Measurements from ENCODE around the gene GRM3.

Gene GRM3

DNA sequence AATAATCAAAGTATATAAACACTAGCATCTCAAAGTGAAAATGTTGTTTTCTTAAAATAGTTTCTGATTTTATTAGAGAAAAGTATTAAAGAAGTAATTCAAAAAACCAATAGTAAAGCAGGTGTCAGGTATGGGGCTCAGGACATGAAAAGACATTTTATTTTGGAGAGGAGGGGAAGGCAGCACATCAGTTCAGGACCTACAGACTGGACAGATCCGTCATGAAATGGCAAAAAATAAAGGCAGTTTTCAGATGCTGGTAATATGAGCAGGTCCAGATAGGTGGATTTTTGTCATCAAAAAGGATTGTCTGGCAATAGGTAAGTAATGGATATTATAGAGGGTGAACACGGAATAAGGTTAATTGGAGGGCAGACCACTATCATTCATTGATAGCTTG, 49.0 kb downstream of the GRM3 start:
- DNase-seq (ENCODE audit: low read depth, low spot score): no peak

DNA sequence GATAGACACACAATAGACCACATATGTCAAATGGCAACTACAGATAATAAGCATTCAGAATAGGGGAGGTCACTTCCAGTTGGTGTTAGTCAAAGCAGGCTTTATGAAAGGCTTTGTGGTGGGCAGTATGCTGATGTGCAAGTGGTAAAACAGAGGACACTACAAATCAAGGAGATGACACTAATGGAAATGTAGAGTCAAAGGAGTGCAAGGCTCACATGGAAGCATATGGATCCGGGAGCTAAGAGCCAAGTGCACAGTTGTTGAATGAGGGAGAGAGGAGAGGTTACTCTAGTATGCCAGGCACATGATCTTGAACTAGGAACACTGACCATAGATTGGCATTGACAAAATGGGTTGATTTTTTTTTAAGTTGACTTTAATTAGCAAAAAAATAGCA, 62.7 kb downstream of the GRM3 start:
- DNase-seq (ENCODE audit: low read depth, low spot score): no peak

DNA sequence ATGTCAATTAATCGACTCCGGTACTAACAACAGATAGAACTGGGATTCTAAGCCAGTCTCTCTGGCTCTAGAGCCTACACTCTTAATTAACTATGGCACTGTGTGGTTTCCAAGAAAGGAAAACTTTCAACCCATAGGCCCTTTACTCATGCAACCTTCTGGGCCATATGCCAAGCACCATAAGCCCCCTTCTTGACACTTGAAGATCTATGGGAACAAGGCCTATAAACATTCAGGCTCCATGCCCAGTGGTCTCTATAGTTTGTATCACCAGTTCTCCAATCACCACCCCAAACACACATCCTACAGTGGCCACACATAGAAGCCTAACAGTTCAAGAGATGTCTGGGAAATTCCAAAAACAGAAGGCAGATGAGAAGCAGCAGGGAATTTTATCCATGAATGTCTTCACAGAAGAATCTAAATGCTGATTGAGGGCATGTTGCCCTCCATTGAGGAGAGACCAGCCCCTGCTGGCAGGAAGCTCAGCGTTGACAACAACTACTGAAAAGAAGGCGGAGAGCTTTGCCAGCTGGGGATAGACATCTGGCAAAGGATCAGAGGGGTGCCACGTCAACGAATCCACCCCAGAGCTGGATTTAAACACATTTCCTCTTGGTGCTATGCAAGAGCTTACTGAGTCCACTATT, 64.4 kb downstream of the GRM3 start:
- DNase-seq (ENCODE audit: low read depth, low spot score): no peak

DNA sequence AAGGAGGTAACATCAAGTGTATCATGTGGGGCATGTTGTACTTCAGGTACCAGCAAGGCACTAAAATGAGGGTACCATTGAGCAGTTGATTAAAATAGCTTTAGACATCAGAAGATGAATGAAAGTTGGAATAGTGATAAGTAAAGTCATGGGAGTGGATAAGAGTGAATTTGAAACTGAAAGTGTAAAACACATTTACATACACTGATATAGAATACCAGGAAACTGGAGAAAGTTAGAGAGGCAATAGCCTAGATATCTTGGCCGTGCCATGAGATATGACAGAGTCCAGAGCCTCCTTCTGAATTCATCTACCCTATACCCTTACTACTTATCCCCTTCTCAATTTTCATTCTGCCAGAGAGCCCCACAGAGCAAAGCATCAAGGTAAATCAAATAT, 76.6 kb downstream of the GRM3 start:
- no peak for DNase-seq (ENCODE audit: low read depth, low spot score)

DNA sequence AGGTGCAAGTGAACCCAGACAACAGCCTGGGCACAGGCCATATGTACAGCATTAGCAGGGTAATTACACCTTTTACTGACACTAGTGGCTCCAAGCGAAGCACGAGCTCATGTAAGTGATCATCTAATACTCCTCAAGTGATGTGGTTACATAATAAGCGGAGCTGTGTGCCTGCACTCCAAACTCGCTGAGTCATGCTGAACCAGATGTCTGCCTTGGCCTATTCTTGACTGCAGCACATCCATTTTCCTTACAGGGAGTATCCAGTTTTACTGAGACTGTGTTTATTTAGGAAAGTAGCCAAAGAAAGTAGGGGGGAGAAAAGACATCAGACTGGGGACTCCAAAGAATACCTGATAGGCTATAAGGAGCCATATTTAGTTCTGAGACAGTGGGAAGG, 90.1 kb downstream of the GRM3 start:
- no peak for DNase-seq (ENCODE audit: low read depth, low spot score)

DNA sequence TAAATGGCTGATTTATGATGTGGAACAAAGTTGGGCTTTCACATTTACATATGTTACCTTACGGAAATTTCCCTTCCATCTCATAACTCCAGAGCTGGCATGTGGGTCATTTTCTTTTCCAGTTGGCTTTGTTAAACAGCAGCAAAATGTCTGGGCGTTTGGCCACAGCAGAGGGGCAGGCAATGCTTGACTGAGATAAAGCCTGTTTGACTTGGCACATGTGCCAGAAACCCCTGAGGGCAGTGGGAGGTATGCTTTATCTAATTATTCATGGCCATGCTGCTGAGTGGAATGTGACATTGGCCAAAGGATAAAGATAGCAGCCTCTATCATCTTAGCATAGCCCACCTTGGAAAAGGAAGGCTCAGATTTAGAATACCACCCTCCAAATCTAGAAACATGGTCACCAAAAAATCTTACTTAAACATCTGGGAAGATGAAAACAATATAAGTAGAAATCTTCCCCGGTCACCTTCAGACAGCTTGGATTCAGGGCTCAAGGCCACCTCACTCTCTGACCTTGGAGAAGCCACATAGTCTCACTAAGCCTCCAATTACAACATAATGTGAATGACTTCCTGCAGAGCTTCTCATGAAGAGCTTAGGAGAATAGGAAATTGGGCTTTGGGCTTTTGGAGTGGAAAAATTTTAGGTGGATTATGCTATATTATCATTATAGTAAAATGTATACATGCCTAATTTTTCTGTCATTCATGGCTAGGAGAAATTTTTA, 101.5 kb downstream of the GRM3 start:
- DNase-seq (ENCODE audit: low read depth, low spot score): no peak

DNA sequence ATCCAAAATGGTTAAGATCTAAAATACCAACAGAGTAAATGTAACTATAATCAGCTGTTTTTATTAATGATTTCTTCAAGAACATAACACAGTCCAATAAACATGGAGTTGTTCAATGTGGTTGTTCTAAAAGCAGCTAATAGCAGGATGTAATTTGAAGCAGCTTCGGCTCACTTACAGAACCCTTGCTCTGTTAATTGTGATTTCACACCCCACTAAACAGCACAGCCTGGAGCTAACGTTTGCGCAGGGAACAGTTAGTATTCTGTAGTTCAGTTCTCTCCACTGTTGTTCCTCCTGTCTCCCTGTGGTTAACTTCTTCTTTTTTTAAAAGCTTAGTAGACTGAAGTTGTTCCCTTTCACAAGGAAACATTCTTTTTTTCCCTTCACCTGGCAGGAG, 104.0 kb downstream of the GRM3 start:
- DNase-seq (ENCODE audit: low read depth, low spot score): no peak

DNA sequence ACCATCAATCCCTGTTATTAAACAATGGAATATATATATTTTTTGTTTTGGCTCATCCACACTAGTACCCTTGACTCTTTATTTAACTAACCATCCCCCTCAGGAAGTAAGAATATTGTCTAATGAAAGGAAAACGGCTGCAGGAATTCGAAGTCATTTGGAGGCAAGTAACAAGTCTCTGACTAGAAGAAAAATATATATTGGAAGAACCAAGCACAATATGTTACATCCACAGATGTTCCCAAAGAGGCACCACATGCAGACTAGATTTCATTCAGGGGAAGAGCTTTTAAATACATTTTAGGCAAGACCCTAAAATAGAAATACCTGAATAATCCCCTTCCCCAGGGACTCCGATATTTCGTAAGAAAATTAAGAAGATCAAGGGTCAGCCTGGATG, 104.5 kb downstream of the GRM3 start:
- no peak for DNase-seq (ENCODE audit: low read depth, low spot score)

DNA sequence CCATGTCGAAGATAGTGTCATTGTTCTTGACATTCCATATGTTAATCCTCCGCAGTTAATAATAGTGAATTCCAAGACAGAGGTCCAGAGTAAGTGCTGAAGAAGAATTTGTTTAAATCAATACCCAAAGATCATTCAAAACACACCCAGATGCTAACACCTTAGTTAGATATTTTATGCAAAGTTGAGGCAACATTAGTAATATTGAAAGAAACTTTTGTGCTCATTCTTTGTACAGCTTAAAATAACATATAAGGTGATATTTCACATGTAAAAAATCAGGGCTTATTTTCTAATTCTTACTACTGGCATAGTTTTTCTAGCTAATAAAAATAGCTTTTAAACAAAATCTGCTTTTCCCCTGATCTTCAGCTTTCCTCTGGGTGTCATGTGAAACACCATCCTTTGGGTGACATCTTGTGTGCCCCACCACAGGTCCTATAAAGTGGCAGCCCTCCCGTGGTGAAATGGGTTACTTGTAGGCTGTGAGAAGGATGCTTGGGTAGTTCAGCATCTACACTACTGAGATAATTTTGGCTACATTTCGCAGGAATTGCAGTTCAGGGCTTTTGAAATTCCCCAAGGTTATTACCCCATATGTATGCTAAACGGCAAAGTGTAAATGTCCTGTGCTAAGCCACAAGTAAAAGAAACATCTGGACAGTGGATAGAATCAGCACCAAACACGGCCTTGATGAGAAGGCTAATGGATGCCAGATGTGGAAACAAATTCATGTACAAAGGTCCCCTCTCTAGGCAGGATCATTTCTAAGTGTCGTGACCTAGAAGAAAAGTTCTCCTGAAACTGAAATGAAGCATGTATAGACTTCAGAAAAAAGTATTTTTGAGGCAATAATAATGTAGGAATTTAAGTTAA, 105.4 kb downstream of the GRM3 start:
- no peak for DNase-seq (ENCODE audit: low read depth, low spot score)

DNA sequence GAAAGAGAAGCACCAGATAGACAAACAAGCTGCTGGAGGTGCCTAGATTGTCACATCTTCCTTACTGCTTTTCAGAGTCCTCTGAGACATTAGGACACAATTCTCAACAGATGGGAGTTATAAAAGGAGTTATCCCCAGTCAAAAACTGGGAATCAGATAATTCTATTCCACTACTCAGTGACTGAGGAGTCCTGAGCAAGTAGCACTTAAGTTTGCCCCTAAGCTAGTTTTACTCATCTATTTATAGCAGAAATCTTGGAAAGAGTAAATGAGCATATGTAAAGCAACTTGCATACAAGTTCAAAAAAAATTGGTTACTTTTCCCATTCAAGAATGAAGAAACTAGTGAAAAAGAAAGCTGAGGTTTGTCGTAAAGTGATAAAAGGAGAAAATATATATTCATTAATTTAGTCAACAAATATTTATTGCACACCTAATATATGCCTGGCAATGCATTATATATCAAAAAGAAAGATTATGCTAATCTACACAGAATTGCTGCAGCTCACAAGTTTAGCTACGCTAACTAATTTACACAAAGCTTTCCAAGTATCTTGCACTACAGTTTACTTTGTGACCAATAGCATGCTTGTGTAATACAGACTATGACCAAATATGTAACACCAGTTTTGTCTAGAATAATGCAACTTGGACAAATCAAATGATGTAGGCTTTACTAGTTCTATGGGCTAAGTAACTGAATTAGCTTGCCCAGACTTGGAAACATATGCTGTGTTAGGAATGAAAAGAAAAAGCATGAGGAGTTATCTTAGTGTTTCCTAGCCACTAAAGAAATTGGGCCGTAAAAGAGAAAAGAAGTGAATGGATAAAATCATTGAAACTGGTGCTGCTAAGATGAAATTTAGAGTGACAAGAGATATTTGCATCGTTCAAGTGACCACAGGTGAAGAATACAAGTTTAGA, 106.3 kb downstream of the GRM3 start:
- no peak for DNase-seq (ENCODE audit: low read depth, low spot score)

DNA sequence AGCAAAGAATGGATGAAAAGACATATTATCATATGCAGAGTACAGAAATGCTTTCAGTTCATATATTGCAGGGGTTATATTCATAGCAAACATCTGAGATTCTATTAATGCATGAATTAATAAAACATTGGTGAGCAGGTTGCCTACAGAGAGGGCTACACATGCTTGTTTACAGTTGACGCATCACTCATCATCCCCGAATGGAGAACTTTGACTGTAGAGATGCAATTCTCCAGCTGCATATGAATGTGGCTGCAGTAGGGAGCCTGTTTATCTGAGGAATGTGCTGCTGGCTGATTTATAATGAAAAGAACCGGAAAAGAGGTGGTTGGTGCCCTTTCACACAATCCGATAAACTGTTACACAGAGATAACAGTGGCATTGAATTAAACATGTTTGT, 116.5 kb downstream of the GRM3 start:
- DNase-seq (ENCODE audit: low read depth, low spot score): no peak

DNA sequence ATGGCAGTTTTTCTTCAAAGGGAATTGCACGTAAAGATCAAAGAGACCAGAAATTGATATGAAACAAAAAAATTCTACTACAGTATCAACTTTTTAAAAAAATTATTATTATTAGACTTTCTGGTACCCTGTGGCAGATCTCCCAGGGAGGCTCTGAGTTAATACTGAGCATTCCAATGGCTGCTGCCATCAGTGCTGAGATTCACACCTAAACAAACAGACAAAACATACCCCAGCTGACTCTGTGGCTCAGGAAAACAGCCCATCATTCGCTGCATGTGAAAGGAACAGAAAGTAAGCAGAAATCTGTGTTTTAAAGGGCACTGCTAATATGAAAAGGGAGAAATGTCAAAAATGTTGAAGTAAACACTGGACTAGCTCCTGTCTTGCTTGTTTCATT, 118.4 kb downstream of the GRM3 start:
- no peak for DNase-seq (ENCODE audit: low read depth, low spot score)

DNA sequence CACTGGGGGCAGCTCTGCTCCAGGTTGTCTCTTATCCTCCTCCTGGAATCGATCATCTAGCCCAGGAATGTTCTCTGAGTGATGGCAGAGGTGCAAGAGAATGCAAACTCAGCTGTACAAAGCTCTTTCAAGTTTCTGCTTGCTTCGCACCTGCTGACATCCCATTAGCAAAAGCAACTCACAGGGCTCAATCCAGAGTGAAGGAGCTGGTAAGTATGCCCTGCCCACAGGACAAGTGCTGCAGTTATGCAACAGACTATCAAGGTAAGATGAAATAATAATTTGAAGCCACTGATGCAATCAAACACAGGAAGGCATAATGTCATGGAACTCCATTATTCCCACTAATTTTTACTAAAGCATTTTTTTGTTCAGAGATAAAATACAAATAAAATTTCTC, 122.2 kb downstream of the GRM3 start:
- no peak for DNase-seq (ENCODE audit: low read depth, low spot score)

DNA sequence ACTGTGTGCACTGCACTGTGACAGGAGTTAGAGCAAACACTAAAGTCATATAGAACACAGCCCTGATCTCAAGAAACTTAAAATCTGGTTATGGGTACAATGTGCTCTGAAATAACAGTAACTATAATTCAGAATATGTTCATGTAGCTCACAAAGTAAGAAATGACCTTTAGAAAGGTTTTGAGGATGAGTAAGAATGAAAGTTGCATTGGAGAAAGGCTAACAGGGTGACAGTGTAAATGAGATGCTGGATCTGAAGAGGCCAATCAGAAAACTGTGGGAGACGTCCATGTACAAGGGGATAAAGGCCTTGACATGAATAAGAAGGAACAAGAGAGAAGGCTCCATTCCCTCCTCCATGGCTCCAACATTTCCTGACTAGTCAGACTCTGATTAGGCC, 124.7 kb downstream of the GRM3 start:
- DNase-seq (ENCODE audit: low read depth, low spot score): no peak

DNA sequence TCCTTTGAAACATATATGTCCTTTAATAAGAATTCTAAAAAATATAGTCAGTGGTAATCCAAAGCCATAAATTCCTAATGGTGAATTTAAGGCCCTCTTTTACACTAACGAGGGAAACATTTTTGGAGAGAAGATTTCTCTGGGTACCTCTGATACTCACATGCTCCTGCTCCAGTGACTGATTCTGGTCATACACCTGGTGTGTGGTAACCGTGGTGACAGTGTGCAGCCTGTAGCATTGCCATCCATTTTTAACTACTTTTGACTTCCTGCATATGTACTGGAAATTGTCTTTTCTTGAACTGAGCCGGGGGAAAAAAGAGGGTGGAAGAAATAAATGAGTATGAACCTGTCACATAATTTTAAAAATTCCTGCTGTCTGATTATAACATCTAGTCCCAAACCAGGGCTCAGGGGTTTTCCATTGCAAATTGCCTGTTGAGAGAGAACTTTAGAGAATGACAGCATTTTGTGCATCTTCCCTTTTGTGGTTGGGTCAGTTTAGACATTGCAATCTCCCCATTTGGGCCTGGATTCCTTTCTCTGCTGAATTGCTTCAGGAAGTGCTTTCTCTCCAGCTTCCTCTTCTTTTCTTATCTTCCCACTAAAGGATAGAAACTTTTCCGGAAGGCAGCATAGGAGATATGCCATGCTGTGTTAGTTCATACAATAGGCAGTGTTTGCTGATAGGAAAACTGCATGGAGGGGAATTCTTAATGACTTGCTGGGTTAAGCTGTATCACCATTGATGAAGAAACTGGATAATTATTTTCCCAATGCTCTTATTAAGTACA, 125.5 kb downstream of the GRM3 start:
- DNase-seq (ENCODE audit: low read depth, low spot score): no peak

DNA sequence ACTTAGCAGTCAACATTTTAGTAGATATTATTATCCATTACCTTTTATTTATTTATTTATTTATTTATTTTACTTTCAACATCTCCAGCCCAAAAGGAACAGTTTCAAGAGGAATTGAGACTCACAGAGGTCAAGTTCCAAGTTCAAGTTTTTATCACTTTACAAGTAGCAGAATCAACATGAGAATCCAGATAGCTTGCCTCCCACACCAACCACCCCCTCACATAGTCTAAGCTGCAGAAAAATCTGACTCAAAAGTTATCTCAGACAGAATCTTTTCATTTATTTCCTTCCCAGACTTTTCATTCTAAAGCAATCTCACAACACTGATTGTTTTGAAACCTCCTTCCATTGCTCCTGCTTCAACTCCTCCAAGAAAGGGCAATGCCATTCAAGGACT, 129.6 kb downstream of the GRM3 start:
- DNase-seq (ENCODE audit: low read depth, low spot score): no peak

DNA sequence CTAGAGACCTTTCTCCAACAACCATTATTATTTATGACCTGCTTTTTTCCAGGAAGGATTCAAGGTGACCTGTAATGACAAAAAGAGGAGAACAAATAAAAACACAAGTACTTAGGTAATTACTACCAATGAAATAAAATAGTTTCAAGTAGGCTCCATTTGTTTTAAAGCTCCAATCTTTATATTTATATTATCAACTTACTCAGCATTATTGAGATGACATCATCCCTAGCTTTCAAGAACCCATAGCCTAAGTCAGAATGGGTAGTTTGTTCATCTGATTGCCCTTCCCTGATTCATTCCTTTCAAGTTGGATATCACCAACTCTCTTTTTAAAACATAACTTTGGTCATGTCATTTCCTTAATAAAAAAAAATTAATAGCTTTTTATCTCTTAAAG, 131.5 kb downstream of the GRM3 start:
- DNase-seq (ENCODE audit: low read depth, low spot score): no peak

DNA sequence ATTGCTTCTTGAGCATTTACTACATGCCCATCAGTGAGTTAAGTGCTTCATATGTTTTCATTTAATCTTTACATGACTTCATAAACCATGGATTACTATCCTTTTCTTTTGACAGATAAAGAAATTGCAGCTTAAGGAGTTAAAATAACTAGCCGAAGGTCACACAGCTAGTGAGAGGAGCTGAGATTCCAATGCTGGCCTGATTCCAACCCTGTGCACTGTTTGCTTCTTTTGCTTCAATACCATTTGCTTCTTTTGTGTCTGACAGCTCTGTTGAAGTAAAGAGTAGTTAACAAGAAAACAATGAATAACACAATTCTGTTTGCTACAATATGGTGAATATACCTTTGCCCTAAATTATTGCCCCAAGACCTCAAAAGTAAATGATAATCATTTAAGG, 132.4 kb downstream of the GRM3 start:
- DNase-seq (ENCODE audit: low read depth, low spot score): no peak

DNA sequence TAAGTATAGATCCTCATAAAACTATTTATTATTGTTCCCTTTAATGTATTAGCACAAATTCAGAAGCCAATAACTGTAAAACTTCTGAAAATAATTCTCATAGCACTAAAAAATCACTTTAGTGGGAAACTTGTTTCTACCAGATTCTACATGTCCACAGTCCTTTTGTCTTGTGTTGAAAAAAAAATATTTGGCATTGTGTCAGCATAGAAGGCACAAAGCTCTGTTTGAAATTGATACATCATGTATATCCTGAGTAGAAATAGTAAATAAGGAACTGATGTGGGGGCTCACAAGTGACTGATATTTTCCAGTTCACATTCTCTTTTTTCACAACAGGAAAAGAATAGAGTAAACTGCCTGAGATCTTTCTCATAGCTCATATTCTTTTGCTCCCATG, 134.6 kb downstream of the GRM3 start:
- no peak for DNase-seq (ENCODE audit: low read depth, low spot score)

DNA sequence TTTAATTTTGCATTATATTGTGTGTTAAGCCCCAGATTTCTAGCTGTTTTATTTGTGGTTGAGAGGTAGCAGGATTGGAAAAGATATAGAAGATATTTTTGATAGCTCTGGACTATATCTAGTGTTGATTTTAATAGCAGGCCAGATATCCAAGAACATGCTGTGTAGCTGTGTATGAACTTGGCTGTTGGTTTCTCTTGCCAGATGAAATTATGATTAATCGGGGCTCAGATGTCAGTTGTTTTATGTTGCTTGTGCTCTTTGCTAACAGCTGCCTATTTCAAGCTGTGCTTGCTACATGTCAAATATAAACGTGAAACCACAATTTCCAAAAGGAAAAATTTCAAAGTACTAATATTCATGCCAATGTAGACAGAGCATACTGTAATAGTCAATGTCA, 141.1 kb downstream of the GRM3 start:
- DNase-seq (ENCODE audit: low read depth, low spot score): no peak

DNA sequence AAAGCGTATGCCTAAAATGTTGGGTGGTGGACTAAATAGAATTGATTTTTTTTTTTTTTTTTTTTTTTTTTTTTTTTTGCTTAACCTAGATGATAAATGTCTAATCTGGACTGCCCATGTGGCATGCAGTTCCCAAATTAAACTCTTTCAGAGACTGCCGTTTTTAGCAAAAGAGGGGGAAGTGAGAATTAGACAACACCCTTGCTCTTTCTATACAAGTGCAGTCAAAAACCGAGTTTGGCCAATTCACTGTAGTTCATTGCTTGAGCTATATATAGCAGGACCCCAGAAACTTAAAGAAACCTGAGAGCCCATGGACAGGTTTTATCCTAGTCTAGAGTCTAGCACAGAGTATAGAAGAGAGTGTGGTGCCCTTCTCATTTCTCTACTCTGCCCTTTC, 141.9 kb downstream of the GRM3 start:
- no peak for DNase-seq (ENCODE audit: low read depth, low spot score)

Measured in smooth muscle cell of the brain vasculature (primary cell).